SU-DHL-6 (cell line): ENCODE measurements around the gene HLA-DQA2.
"Not testable (repeated sequence)": the region's sequence is repeated elsewhere in the genome, so short reads cannot be mapped to it uniquely, and the experiment has no call there.

Experiments
- H2AFZ ChIP-seq: fragments of 200-600 bp; sonication (generic); 2 replicates; pipeline ENCODE4 v1.6.1; 2014; ENCODE audit warnings: low read depth, mild to moderate bottlenecking, moderate library complexity, mixed read lengths, antibody characterized with exemption, low read length; ENCODE audit not compliant: severe bottlenecking
- H3F3A ChIP-seq: fragments of 200-600 bp; shearing (Covaris generic); 2 replicates; pipeline ENCODE4 v1.6.0; 2016; ENCODE audit warnings: antibody characterized with exemption, mild to moderate bottlenecking; ENCODE audit not compliant: insufficient read depth
- H3K27ac ChIP-seq: fragments of 200-600 bp; sonication (generic); 2 replicates; pipeline ENCODE4 v1.5.1; 2016; ENCODE audit warnings: low read depth, mild to moderate bottlenecking, low read length, moderate library complexity, mixed read lengths
- H3K27me3 ChIP-seq: fragments of 200-600 bp; sonication (generic), shearing (Covaris generic); 2 replicates; pipeline ENCODE4 v1.6.0; 2014; ENCODE audit warnings: mild to moderate bottlenecking, low read length
- H3K36me3 ChIP-seq: fragments of 200-600 bp; sonication (generic); 2 replicates; pipeline ENCODE4 v1.6.1; 2014; ENCODE audit warnings: mild to moderate bottlenecking, low read length, mixed read lengths
- H3K4me2 ChIP-seq: fragments of 300-600, 200-600 bp; shearing (Covaris generic), sonication (generic); 2 replicates; pipeline ENCODE4 v1.6.0; 2014; ENCODE audit warnings: low read length, low read depth, mild to moderate bottlenecking; ENCODE audit not compliant: poor library complexity, severe bottlenecking
- H3K4me3 ChIP-seq: fragments of 200-600 bp; sonication (generic); 2 replicates; pipeline ENCODE4 v1.5.1; 2014; ENCODE audit warnings: antibody characterized with exemption, low read length, mild to moderate bottlenecking, mixed read lengths; ENCODE audit not compliant: insufficient read depth, poor library complexity, severe bottlenecking
- H3K79me2 ChIP-seq: fragments of 200-600 bp; sonication (generic); 2 replicates; pipeline ENCODE4 v1.6.1; 2014; ENCODE audit warnings: mild to moderate bottlenecking, low read length, moderate library complexity; ENCODE audit not compliant: insufficient read depth
- H3K9ac ChIP-seq: fragments of 200-600 bp; sonication (generic); 2 replicates; pipeline ENCODE4 v1.7.0; 2014; ENCODE audit warnings: mild to moderate bottlenecking, low read length
- H3K9me2 ChIP-seq: fragments of 200-600 bp; sonication (generic); replicated peaks from 2 replicates; pipeline ENCODE4 v1.6.1; 2014; ENCODE audit warnings: low read length; ENCODE audit not compliant: insufficient read depth
- H3K9me3 ChIP-seq: fragments of 200-600 bp; sonication (generic); 2 replicates; pipeline ENCODE4 v1.6.1; 2014; ENCODE audit warnings: low read length, mixed read lengths; ENCODE audit not compliant: insufficient read depth
- H4K20me1 ChIP-seq: fragments of 200-600 bp; sonication (generic); 2 replicates; pipeline ENCODE4 v1.6.1; 2014; ENCODE audit warnings: low read depth, mild to moderate bottlenecking, antibody characterized with exemption, low read length, moderate library complexity, mixed read lengths
- CTCF ChIP-seq: fragments of 200-600 bp; sonication (generic); IDR thresholded peaks from one replicate; pipeline ENCODE4 v1.5.1; 2017; ENCODE audit warnings: antibody characterized with exemption, mild to moderate bottlenecking, low read length, moderate library complexity; ENCODE audit not compliant: insufficient read depth, poor library complexity, severe bottlenecking
- EZH2phosphoT487 ChIP-seq: fragments of 200-600 bp; sonication (generic), shearing (Covaris generic); conservative IDR thresholded peaks from 2 replicates; pipeline ENCODE4 v1.6.1; 2018; ENCODE audit warnings: mild to moderate bottlenecking, antibody characterized with exemption, low read length, moderate library complexity, mixed read lengths

The HLA-DQA2 gene

GRCh38 chr6:32738126-32738525 is 3.1 kb upstream of the HLA-DQA2 start:
- Histone ChIP-seq H2AFZ (no peak overlapping the region), H3K9me2 (no peaks in the 10 kb centered on the region), H3K79me2 (no peaks in the 10 kb centered on the region), H3K9ac (no peak overlapping the region), H3K27ac (no peak overlapping the region), H3K27me3 (no peaks in the 10 kb centered on the region), H3K9me3 (no peaks in the 10 kb centered on the region), H3F3A (no peaks in the 10 kb centered on the region), H4K20me1 (no peaks in the 10 kb centered on the region), H3K4me3 (no peak overlapping the region), H3K36me3 (no peaks in the 10 kb centered on the region), H3K4me2 (no peak overlapping the region)
- TF ChIP-seq CTCF (no peak), EZH2phosphoT487 (no peak)

GRCh38 chr6:32742374-32742773 is 1.2 kb downstream of the HLA-DQA2 start:
- peak overlapping the region; percentile 36 for H3K4me2 ChIP-seq
- no peaks in the 10 kb centered on the region for H3K9me2 ChIP-seq
- no peaks in the 10 kb centered on the region for H3K36me3 ChIP-seq
- H4K20me1 ChIP-seq, result no peaks in the 10 kb centered on the region
- no peak overlapping the region for H2AFZ ChIP-seq
- H3K27me3 ChIP-seq, result no peaks in the 10 kb centered on the region
- no peak overlapping the region for H3K27ac ChIP-seq
- TF ChIP-seq EZH2phosphoT487 (no peak), CTCF (no peak)
- H3F3A ChIP-seq, result no peaks in the 10 kb centered on the region
- no peaks in the 10 kb centered on the region for H3K9me3 ChIP-seq
- peak overlapping the region; percentile 5 for H3K4me3 ChIP-seq
- H3K79me2 ChIP-seq, result no peaks in the 10 kb centered on the region
- no peak overlapping the region; the same call in 1 of the 2 replicates for H3K9ac ChIP-seq

- no peak overlapping the region for H3K4me3 ChIP-seq
- H3K27ac ChIP-seq, result no peak overlapping the region
- no peaks in the 10 kb centered on the region for H4K20me1 ChIP-seq
- no peaks in the 10 kb centered on the region for H3K9me3 ChIP-seq
- TF ChIP-seq CTCF, result no peak
- TF ChIP-seq EZH2phosphoT487, result no peak
- no peak overlapping the region for H3K4me2 ChIP-seq
- H3K79me2 ChIP-seq, result no peaks in the 10 kb centered on the region
- H3K9me2 ChIP-seq, result no peaks in the 10 kb centered on the region
- no peaks in the 10 kb centered on the region for H3K27me3 ChIP-seq
- H3K9ac ChIP-seq, result no peak overlapping the region
- H3F3A ChIP-seq, result no peaks in the 10 kb centered on the region
- H2AFZ ChIP-seq, result no peak overlapping the region
- no peaks in the 10 kb centered on the region for H3K36me3 ChIP-seq
Observed at GRCh38 chr6:32744776-32745175, 3.6 kb downstream of the HLA-DQA2 start.

GRCh38 chr6:32745649-32746048 is 4.5 kb downstream of the HLA-DQA2 start:
- H3F3A ChIP-seq, H3K36me3 ChIP-seq, H3K9ac ChIP-seq, H3K27ac ChIP-seq, H3K9me3 ChIP-seq, H3K79me2 ChIP-seq, H4K20me1 ChIP-seq, H2AFZ ChIP-seq, H3K9me2 ChIP-seq, H3K27me3 ChIP-seq, H3K4me3 ChIP-seq, H3K4me2 ChIP-seq: not testable (repeated sequence)
